ENCODE data around the gene NKX6-1.
A peak's percentile ranks its signal among the peaks of the same experiment; 100 is the strongest.

NKX6-1 gene

DNA sequence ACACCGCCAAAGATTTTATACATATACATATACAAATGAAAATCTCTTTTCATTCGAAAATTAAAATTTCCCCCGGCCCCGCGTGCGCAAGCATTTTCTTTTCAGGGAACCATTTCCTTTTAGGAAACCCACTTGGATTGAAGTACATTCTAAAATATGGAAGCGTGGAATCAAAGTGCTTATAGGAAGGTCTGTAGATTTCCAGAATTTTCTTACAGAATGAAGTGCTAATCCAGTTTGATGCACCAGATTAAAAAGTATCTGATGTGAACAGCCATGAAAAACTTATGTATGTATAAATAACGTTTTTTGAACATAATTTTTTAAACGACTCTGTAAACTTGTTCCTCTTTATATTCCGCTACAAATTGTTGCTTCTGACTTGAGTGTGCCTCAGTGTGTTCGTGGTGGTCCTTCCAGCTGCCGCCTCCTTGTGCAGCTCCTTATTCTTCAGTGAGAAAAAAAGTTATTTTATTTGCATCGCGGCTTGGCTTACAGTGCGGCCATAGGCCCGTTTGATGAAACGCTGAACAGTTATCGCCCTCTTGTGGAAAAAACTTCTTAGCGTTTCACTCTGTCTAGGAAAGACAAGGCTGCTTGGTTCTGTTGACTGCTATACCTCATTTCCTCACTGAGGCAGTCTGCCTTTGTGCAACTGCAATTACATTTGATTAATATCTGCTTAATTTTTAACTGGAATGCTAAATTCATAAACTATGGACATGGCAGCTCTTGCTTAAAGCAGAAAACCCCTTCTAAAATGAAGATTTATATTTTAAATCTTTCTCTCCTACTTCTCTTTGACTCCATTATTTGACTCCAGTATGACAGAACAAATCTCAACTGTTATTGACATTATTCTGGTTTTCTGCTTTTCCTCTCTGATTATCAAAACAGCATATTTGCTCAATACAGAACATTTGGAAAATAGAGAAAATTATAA, 4.7 kb upstream of the NKX6-1 start:
- Mint-ChIP-seq H3K4me3 (no peak overlapping the region), H3K36me3 (peaks cover 0 to 9% of the 10 kb centered on the region in 2 donors), H3K27ac (peak overlapping the region; percentile 94), H3K9me3 (peaks cover 4 to 8% of the 10 kb centered on the region in 2 donors), H3K4me1 (peaks cover 5 to 19% of the 10 kb centered on the region in 2 donors), H3K27me3 (peaks cover 73 to 83% of the 10 kb centered on the region in 2 donors)
- DNase-seq (no peak), ATAC-seq (replicated peaks) (peak; percentile 65 to 79)

DNA sequence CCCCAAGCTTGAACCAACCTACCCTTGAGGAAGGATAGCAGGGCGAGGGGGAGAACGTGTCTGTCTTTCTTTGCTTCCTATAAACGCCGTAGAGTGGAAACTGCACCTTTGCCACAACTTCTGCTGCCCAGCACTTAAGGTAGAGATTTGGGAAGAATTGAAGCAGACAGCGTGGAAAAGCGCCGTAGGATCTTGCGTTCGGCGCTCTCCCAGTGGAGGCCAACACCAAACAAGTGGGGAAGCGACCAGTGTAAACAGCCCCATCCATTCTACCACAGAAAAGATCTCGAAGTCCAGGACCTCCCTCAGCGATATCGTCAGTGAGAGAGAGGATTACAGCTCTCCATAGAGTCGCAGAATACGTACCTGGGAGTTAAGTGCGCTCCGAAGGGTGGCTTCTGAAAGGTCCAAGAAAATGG, 3.9 kb upstream of the NKX6-1 start:
- Mint-ChIP-seq H3K4me3 (no peak overlapping the region), H3K27ac (no peak overlapping the region), H3K27me3 (peaks cover 72 to 83% of the 10 kb centered on the region in 2 donors), H3K4me1 (peaks cover 10 to 26% of the 10 kb centered on the region in 2 donors), H3K9me3 (peaks cover 4 to 8% of the 10 kb centered on the region in 2 donors), H3K36me3 (peaks cover 0 to 12% of the 10 kb centered on the region in 2 donors)
- ATAC-seq (replicated peaks) (no peak), DNase-seq (no peak)

DNA sequence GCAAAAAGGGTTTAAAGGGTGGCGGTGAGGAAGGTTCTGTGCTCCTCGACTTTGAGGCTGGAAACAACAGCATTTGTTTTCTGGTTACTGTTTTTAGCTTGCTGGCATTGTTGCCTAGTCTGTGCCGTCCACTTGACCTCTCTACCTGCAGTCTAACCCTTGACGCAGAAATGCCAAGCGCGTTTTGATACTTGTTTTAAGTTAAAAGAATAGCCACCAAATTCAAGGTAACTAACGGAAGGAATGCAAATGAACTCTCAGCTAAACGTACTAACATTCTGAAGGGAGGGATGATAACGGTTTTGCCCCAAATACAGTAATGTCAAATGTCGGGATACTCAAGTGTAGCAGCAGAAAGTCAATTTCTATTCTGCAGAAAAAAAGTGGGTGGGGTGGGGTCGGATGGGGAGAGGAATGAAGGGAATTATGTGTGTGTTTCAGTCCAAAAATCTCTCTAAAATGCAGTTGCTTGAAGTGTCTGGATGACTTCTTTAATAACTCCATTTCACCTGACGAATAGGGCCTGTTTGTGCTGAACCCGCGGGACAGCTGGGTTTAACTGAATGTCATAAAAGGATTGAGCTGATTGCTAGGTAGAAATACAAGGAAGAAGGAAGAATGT, 3.4 kb upstream of the NKX6-1 start:
- Mint-ChIP-seq H3K27me3 (peaks cover 67 to 79% of the 10 kb centered on the region in 2 donors), H3K4me3 (no peak overlapping the region)
- no peak for DNase-seq

DNA sequence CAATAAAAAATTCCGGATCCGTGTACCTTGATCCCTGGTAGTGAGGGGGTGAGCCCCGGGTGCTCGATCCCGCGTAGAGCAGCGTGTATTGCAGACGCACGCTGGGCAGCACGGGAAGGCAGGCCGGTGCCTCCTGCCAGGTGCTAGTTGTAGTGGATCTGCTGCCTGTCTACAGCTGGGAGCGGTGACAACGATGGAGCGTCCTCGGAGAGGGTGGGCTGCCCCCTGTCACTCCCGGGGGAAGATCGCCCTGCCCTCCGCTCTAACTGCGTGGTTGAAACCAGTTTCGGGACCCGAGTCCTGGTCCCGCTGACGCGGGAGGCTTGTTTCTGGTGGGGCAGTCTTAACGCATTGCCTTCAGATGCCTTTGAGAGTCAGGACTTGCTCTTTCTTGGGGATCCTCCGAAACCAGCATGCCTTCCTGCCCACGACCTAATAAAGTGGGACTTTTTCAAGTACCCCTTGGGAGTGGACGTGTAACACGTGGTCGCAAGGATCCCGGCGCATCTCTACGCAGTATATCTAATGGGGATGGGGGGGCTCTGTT, 2.7 kb upstream of the NKX6-1 start:
- ATAC-seq (replicated peaks): no peak
- Mint-ChIP-seq H3K36me3 (peaks cover under 1 to 13% of the 10 kb centered on the region in 2 donors), H3K4me3 (no peak overlapping the region), H3K27ac (peak overlapping the region; percentile 87), H3K27me3 (peaks cover 73 to 85% of the 10 kb centered on the region in 2 donors), H3K9me3 (peaks cover 4 to 8% of the 10 kb centered on the region in 2 donors), H3K4me1 (peaks cover 15 to 31% of the 10 kb centered on the region in 2 donors)
- DNase-seq: no peak

More for the DNA sequence above, 3.4 kb upstream of the NKX6-1 start:
- H3K4me1 Mint-ChIP-seq: peaks cover 10 to 26% of the 10 kb centered on the region in 2 donors
- no peak for ATAC-seq (replicated peaks)
- H3K36me3 Mint-ChIP-seq: peaks cover 0 to 12% of the 10 kb centered on the region in 2 donors
- H3K9me3 Mint-ChIP-seq: peaks cover 4 to 8% of the 10 kb centered on the region in 2 donors
- peak overlapping the region; percentile 87 for H3K27ac Mint-ChIP-seq

DNA sequence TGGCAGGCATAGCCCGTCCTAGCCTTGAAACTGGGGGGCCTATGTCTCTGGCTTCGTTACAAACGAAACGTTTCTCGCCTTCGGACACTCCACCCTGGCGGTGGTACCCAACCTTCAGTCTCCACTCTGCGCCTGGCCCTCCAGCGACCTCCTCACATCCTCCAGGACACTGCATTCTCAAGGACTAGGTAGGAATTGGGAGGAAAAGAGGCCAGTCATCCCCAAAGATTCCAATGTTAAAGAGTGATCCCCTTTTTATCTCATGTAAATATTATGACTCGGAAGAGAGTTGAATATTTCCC, 2.1 kb upstream of the NKX6-1 start:
- Mint-ChIP-seq H3K27ac (peak overlapping the region; percentile 84), H3K36me3 (peaks cover 3 to 19% of the 10 kb centered on the region in 2 donors), H3K27me3 (peaks cover 78 to 89% of the 10 kb centered on the region in 2 donors), H3K4me3 (no peak overlapping the region), H3K4me1 (peaks cover 17 to 35% of the 10 kb centered on the region in 2 donors), H3K9me3 (peaks cover 6 to 8% of the 10 kb centered on the region in 2 donors)
- DNase-seq: no peak
- ATAC-seq (replicated peaks): no peak

DNA sequence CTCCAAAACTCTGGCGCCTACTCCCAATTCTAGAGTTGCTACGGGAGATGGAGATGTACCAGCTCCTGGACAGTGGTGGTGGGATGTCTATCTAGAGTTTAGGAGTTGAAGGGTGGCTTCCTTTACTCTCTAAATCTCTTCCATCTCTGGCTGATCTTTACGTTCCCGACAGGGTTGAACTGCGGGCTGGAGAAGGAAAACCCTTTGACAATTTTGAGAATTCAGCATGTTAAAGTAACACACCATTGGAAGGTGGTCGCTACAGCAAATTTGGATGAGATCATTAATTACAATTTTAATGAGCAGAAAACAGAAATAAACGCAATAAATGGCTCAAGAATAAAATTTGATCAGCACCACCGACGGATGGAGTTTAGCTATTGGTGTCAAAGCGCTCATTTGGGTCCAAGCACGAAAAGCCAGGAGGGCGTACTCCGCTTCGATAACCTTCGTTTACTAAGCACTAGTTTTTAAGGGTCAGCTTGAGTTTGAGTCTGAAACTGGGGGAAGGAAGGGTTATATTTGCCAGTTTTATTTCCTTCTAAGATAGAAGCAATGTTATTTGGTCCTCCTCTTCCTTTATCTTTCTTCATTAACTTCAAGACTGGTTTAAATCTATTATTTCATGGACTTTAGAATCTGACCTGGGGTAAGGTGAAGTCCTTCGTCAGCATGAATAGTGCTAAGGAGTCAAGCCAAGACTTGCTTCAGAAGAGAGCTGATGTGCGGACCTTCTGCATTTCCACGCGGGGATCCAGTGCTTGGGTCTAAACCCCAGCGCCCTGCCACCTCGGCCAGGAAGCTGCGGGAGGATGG, 1.5 kb upstream of the NKX6-1 start:
- H3K4me3 Mint-ChIP-seq: no peak overlapping the region
- peaks cover 17 to 35% of the 10 kb centered on the region in 2 donors for H3K4me1 Mint-ChIP-seq
- peaks cover 78 to 89% of the 10 kb centered on the region in 2 donors for H3K27me3 Mint-ChIP-seq
- DNase-seq (no peak), ATAC-seq (replicated peaks) (no peak)
- peaks cover 3 to 21% of the 10 kb centered on the region in 2 donors for H3K36me3 Mint-ChIP-seq
- peak overlapping the region; percentile 14 for H3K27ac Mint-ChIP-seq
- H3K9me3 Mint-ChIP-seq: peaks cover 7 to 8% of the 10 kb centered on the region in 2 donors

DNA sequence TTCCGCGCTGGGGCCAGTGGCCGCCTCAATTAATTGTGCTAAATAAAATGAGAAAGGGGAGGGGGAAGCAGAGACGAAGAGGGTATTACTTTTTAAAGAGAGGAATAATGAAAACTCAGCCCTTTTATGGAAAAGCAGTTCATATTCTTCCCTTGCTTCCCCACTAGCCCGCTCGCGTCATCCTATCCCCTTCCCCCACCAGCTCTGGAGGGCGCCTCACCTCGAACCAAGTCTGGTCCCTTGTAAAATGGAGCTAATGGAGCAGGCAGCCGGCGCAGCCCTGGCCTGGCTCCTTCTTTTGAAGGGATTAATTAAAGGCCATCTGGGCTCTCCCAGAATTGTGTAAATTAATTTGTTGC, 511 bp upstream of the NKX6-1 start:
- peaks cover 8 to 11% of the 10 kb centered on the region in 2 donors for H3K9me3 Mint-ChIP-seq
- peaks cover 80 to 90% of the 10 kb centered on the region in 2 donors for H3K27me3 Mint-ChIP-seq
- H3K36me3 Mint-ChIP-seq: peaks cover 3 to 24% of the 10 kb centered on the region in 2 donors
- peak overlapping the region; percentile 76 for H3K27ac Mint-ChIP-seq
- H3K4me3 Mint-ChIP-seq: peak overlapping the region; percentile 62 to 78
- DNase-seq (no peak), ATAC-seq (replicated peaks) (no peak)
- peaks cover 17 to 35% of the 10 kb centered on the region in 2 donors for H3K4me1 Mint-ChIP-seq

DNA sequence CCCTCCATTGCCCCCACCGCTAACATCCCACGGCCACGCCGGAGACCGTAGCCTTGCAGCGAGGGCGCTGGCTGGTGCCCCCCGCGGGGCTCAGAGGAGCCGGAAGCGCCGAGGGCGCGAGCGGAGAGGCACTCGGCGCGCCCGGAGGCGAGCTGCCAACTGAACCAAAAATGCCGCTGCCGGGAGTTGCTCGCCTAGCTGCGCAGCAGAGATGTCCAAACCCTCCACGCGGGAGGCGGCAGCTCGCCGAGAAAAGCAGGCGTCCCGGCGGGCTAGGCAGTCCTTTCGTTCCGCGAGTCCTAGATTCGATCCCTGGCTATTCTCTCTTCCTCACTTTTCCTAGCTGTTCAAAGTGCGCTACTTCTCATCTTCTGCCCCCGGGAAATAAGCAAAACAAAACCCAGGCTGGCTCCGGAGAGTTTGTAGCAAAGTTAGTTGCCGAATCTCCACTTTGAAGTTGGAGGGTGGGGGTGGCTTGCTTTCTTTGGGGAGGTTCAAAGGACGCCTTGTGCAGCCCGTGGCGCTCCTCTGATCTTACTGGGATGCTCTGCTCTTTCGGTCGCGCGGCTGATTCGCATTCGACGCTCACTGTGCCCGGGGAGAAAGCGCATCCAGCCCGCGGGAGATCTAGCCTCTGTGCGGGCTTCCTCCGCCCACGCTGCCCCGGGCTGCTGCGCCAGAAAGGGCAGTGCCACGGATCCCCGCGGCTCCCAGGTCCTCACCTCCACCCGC, 723 bp downstream of the NKX6-1 start:
- ATAC-seq (replicated peaks): no peak
- H3K36me3 Mint-ChIP-seq: peaks cover 3 to 21% of the 10 kb centered on the region in 2 donors
- peaks cover 73 to 86% of the 10 kb centered on the region in 2 donors for H3K27me3 Mint-ChIP-seq

DNA sequence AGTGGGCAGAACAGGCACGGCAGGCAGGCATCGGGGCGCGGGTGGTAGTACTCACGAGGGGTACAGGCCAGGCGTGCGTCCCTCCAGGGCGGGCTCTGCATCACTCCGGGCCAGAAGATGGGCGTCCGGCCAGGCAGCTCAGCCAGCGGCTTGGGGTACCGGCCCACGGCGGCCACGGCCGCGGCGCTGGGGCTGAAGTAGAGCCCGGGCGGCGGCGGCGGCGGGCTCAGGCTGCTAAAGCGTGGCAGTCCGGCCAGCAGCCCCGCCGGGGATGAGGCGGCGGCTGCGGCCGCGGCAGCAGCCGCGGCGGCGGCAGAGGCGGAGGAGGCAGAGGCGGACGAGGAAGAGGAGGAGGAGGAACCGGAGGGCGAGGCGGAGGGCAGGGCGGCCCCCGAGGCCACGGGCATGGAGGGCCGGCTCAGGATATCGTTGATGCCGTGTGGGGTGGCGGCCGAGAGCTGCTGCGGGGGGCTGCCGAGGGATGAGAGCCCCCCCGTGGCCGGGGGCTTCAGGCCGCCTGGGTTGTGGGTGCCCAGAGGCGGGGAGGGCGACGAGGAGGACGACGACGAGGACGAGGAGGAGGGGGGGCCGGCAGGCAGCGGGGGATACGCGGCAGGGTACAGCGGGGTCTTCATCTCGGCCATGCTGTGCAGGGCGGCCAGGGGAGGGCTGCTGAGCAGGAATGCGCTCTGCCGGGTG, 1.4 kb downstream of the NKX6-1 start:
- Mint-ChIP-seq H3K27ac (peak overlapping the region; percentile 92), H3K36me3 (peaks cover 3 to 21% of the 10 kb centered on the region in 2 donors)
- no peak for ATAC-seq (replicated peaks)

More for the DNA sequence above, 723 bp downstream of the NKX6-1 start:
- no peak for DNase-seq
- Mint-ChIP-seq H3K4me3 (peak overlapping the region; percentile 78 to 81), H3K9me3 (peaks cover 8 to 11% of the 10 kb centered on the region in 2 donors), H3K27ac (peak overlapping the region; percentile 91), H3K4me1 (peaks cover 18 to 35% of the 10 kb centered on the region in 2 donors)

GRCh38 chr4:84496706-84497503, 2.2 kb downstream of the NKX6-1 start:
- peaks cover 72 to 85% of the 10 kb centered on the region in 2 donors for H3K27me3 Mint-ChIP-seq
- H3K27ac Mint-ChIP-seq: peak overlapping the region; percentile 92
- peaks cover 18 to 39% of the 10 kb centered on the region in 2 donors for H3K4me1 Mint-ChIP-seq
- DNase-seq (no peak), ATAC-seq (replicated peaks) (no peak)
- peak overlapping the region; percentile 70 to 78 for H3K4me3 Mint-ChIP-seq
- peaks cover 3 to 11% of the 10 kb centered on the region in 2 donors for H3K9me3 Mint-ChIP-seq
- H3K36me3 Mint-ChIP-seq: peaks cover 3 to 21% of the 10 kb centered on the region in 2 donors

More for the DNA sequence above, 1.4 kb downstream of the NKX6-1 start:
- no peak for DNase-seq
- Mint-ChIP-seq H3K4me3 (peak overlapping the region; percentile 70 to 78), H3K27me3 (peaks cover 73 to 86% of the 10 kb centered on the region in 2 donors), H3K4me1 (peaks cover 18 to 39% of the 10 kb centered on the region in 2 donors), H3K9me3 (peaks cover 4 to 11% of the 10 kb centered on the region in 2 donors)

DNA sequence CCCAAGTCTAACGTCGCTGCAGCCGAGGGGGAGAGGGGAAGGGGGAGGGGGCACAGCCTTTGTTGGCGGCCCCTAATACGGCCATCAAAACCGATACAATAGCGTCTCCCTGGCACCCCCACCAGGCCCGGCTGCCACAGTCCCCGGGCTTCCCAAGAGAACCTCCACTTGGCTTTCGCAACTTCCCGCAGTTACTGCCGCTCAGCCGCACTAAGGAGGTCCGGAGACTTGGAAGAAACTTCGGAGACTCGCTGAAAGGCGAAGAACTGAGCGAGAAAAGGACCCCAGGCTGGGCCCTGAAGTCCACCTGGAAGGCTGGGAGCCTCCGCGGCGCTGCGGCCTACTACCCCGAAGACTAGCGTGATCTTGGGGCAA, 2.8 kb downstream of the NKX6-1 start:
- ATAC-seq (replicated peaks) (no peak), DNase-seq (no peak)
- Mint-ChIP-seq H3K36me3 (peaks cover 3 to 21% of the 10 kb centered on the region in 2 donors), H3K27me3 (peaks cover 69 to 83% of the 10 kb centered on the region in 2 donors), H3K27ac (peak overlapping the region; percentile 92), H3K4me3 (peak overlapping the region; percentile 2 to 70), H3K4me1 (peaks cover 18 to 39% of the 10 kb centered on the region in 2 donors), H3K9me3 (peaks cover 3 to 11% of the 10 kb centered on the region in 2 donors)

DNA sequence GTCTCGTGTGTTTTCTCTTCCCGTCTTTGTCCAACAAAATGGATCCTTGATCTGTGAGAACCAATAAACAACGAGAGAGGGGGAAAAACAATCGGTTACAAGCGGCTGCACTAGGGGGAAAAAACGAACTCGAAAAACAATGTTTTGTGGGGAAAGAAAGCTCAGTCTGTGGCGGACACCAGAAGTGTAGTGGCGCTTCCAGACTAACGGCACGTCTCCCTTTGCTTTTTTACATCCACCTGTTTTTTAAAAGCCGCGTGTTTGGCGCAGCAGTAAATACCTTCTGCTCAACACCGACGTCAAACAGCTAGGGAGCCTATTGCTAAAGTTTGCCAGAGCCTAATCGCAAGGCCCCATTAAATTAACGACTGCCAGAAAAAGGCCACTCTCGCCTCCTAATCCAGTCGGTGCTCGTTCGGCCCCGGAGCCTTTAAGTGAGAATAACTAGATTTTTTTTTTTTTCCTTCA, 3.3 kb downstream of the NKX6-1 start:
- Mint-ChIP-seq H3K9me3 (peaks cover 3 to 11% of the 10 kb centered on the region in 2 donors), H3K27me3 (peaks cover 71 to 83% of the 10 kb centered on the region in 2 donors), H3K4me3 (peak overlapping the region in 1 of 2 donors; percentile 36), H3K36me3 (peaks cover 3 to 21% of the 10 kb centered on the region in 2 donors), H3K27ac (peak overlapping the region; percentile 80), H3K4me1 (peaks cover 18 to 39% of the 10 kb centered on the region in 2 donors)
- no peak for DNase-seq
- no peak for ATAC-seq (replicated peaks)

Data from stimulated activated naive B cell treated with anti-CD40 and anti-IgM and Interleukin-4, amounts not matched to agents 10 μg/mL and 1 μg/mL and 100 μg/mL, for 72 hours (primary cell).